ENCODE results near the gene PTGR1. TPM values are rescaled to one million over a fixed set of nuclear protein-coding genes. Genes with fewer than 3 reads are reported as not detected.

Gene PTGR1
- total and polyA plus RNA-seq, 4 donors: 14.0 to 61.0 (median 30.0) TPM

DNA sequence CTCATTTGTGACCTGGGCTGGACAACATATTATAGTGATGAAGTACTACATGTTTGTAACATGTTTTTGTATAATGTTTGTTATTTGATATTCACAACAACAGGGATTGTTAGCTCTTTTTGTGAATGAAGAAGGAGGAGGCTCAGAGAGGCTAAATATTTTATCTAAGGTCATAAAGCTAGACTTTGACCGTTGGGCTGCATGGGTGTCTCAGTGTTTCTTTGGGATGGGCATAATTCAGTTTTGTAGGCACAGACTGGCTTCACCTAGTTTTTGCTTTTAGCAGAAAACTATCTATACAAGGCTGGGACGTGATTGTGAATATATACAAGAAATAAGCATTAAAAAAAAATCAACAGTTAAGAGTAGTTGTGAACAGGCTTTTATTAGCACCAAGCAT, 47.0 kb upstream of the PTGR1 start:
- Histone ChIP-seq H3K9me3 (ENCODE audit: control insufficient read depth in 4 of 4, insufficient read depth in 3 of 4, low read length in 3 of 4) (no peaks in the 10 kb centered on the region), H3K27ac (ENCODE audit: low read depth in 1 of 2, low read length in 1 of 2) (no peak overlapping the region), H3K27me3 (ENCODE audit: control insufficient read depth in 3 of 3, insufficient read depth in 3 of 3, low read length in 2 of 3) (no peaks in the 10 kb centered on the region), H3K4me3 (no peak overlapping the region), H3K4me1 (ENCODE audit: control insufficient read depth in 5 of 5, insufficient read depth in 5 of 5, low read length in 5 of 5) (no peaks in the 10 kb centered on the region), H3K9ac (ENCODE audit: insufficient read depth in 1 of 2, low read length in 2 of 2) (no peak overlapping the region), H3K36me3 (ENCODE audit: control insufficient read depth in 4 of 4, insufficient read depth in 4 of 4, low read length in 4 of 4) (peaks cover 0 to 18% (median 6%) of the 10 kb centered on the region in 4 donors)
- 85 to 98% methylated on average over 2 of the region's 2 CpGs for WGBS, 2 donors
- ATAC-seq (ENCODE audit: insufficient read depth, low FRiP score): no peak
- no peak for DNase-seq
- TF ChIP-seq, protein P1, sequence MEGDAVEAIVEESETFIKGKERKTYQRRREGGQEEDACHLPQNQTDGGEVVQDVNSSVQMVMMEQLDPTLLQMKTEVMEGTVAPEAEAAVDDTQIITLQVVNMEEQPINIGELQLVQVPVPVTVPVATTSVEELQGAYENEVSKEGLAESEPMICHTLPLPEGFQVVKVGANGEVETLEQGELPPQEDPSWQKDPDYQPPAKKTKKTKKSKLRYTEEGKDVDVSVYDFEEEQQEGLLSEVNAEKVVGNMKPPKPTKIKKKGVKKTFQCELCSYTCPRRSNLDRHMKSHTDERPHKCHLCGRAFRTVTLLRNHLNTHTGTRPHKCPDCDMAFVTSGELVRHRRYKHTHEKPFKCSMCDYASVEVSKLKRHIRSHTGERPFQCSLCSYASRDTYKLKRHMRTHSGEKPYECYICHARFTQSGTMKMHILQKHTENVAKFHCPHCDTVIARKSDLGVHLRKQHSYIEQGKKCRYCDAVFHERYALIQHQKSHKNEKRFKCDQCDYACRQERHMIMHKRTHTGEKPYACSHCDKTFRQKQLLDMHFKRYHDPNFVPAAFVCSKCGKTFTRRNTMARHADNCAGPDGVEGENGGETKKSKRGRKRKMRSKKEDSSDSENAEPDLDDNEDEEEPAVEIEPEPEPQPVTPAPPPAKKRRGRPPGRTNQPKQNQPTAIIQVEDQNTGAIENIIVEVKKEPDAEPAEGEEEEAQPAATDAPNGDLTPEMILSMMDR (IDR thresholded peaks at IDR 0.05; ENCODE audit: control extremely low read depth, extremely low read depth): no peak

DNA sequence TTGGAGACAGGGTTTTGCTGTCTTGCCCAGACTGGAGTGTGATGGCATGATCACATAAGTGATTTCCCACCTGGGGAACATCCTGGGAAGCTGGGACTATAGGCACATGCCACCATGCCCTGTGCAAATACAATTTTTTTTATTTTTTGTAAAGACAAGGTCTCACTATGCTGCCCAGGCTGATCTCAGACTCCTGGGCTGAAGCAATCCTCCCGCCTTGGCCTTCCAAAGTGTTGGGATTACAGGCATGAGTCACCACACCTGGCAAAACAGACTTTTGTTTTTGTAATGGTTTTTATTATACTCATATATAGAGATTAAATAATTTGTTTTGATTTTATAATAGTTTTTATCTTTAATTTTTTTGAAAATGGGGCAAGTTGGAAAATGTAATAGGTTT, 46.4 kb upstream of the PTGR1 start:
- peaks cover 0 to 18% (median 6%) of the 10 kb centered on the region in 4 donors for H3K36me3 ChIP-seq (ENCODE audit: control insufficient read depth in 4 of 4, insufficient read depth in 4 of 4, low read length in 4 of 4)
- whole genome bisulfite sequencing, 2 donors: 97 to 99% methylated on average over 1 of the region's 1 CpG
- no peaks in the 10 kb centered on the region for H3K27me3 ChIP-seq (ENCODE audit: control insufficient read depth in 3 of 3, insufficient read depth in 3 of 3, low read length in 2 of 3)
- no peak overlapping the region for H3K4me3 ChIP-seq
- H3K9ac ChIP-seq (ENCODE audit: insufficient read depth in 1 of 2, low read length in 2 of 2): no peak overlapping the region
- DNase-seq (no peak), ATAC-seq (ENCODE audit: insufficient read depth, low FRiP score) (no peak)
- no peak overlapping the region for H3K27ac ChIP-seq (ENCODE audit: low read depth in 1 of 2, low read length in 1 of 2)
- H3K9me3 ChIP-seq (ENCODE audit: control insufficient read depth in 4 of 4, insufficient read depth in 3 of 4, low read length in 3 of 4): no peaks in the 10 kb centered on the region
- H3K4me1 ChIP-seq (ENCODE audit: control insufficient read depth in 5 of 5, insufficient read depth in 5 of 5, low read length in 5 of 5): no peaks in the 10 kb centered on the region
- TF ChIP-seq, protein P1 (IDR thresholded peaks at IDR 0.05; ENCODE audit: control extremely low read depth, extremely low read depth): no peak

DNA sequence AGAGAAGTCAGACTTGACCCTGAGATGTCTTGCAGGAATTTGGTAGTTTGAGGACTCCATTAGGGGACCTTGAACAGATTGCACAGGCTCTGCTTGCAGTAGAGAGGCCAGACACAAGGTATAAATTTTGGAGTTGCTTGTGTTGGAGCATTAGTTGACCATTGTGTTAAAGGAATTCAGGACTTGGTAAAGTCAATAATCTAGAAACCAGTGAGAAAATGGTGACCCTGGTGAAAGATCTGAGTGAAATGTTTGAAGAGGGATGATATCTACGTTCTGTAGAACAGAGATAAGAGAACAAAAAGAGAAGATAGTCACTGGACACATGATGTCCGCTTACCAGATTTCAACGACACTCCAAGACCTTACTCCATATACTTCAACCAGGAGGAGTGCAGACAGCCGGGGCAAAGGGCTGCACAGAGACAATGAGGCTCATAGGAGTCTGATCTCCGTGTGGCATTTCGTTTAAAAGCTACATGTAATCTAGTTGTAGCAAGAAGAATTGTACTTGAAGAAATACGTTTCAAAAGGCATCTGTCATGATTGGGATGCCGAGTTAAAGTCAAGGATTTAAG, 44.8 kb upstream of the PTGR1 start:
- 88 to 90% methylated on average over 8 of the region's 8 CpGs for WGBS, 2 donors
- Histone ChIP-seq H3K4me3 (no peak overlapping the region), H3K27me3 (ENCODE audit: control insufficient read depth in 3 of 3, insufficient read depth in 3 of 3, low read length in 2 of 3) (no peaks in the 10 kb centered on the region), H3K27ac (ENCODE audit: low read depth in 1 of 2, low read length in 1 of 2) (no peak overlapping the region), H3K9me3 (ENCODE audit: control insufficient read depth in 4 of 4, insufficient read depth in 3 of 4, low read length in 3 of 4) (no peaks in the 10 kb centered on the region), H3K9ac (ENCODE audit: insufficient read depth in 1 of 2, low read length in 2 of 2) (no peak overlapping the region), H3K4me1 (ENCODE audit: control insufficient read depth in 5 of 5, insufficient read depth in 5 of 5, low read length in 5 of 5) (no peaks in the 10 kb centered on the region), H3K36me3 (ENCODE audit: control insufficient read depth in 4 of 4, insufficient read depth in 4 of 4, low read length in 4 of 4) (peaks cover 0 to 18% (median 1%) of the 10 kb centered on the region in 4 donors)
- DNase-seq (no peak), ATAC-seq (ENCODE audit: insufficient read depth, low FRiP score) (no peak)
- TF ChIP-seq, protein P1 (IDR thresholded peaks at IDR 0.05; ENCODE audit: control extremely low read depth, extremely low read depth): no peak

All from lung (tissue), 12 donors.